ENCODE measurements around the gene DLG2. TPM values are rescaled to one million over a fixed set of nuclear protein-coding genes. Genes with fewer than 3 reads are reported as not detected.

Gene DLG2
- total and polyA plus RNA-seq, 9 of the 15 experiments (the other 6 are each of a cell fraction or from before 2014, with no cell fraction given): 0.52 to 1.6 (median 0.95) TPM

- BruUV-seq (replicated peaks): no TSS peak
- Histone ChIP-seq H2AFZ (ENCODE audit: low read depth, low read length) (no peak overlapping the region), H3K36me3 (ENCODE audit: control insufficient read depth, insufficient read depth, low read length) (no peaks in the 10 kb centered on the region), H3K9me3 (replicated peaks; ENCODE audit: control insufficient read depth, insufficient read depth, low read depth, low read length) (no peaks in the 10 kb centered on the region), H3K79me2 (ENCODE audit: control insufficient read depth, insufficient read depth, low read length) (no peaks in the 10 kb centered on the region), H3K27me3 (ENCODE audit: control insufficient read depth in 2 of 2, insufficient read depth in 2 of 2, low read length in 2 of 2) (no peaks in the 10 kb centered on the region), H3K4me2 (ENCODE audit: insufficient read depth, low read length) (no peak overlapping the region), H3K9me1 (ENCODE audit: control insufficient read depth, insufficient read depth, low read length) (no peaks in the 10 kb centered on the region), H3K4me1 (replicated peaks in 1 of 2; ENCODE audit: control insufficient read depth in 2 of 2, insufficient read depth in 2 of 2, low read length in 2 of 2) (no peaks in the 10 kb centered on the region), H3K27ac (ENCODE audit: extremely low read depth, low read depth, low read length) (no peak overlapping the region), H3K9ac (ENCODE audit: insufficient read depth in 1 of 2, low read depth in 2 of 2, low read length in 2 of 2) (no peak overlapping the region), H3K4me3 (no peak overlapping the region), H4K20me1 (replicated peaks; ENCODE audit: control insufficient read depth, insufficient read depth, low read length) (no peaks in the 10 kb centered on the region)
- POLR2A ChIA-PET: interaction anchor here (0.9 kb wide), 1 partner anchor 16 kb away, joined by 4 read pairs; no protein-coding TSS in a partner anchor
- 0 out of 3 replicates have a peak, but pooled peaks have one; percentile 31 for ATAC-seq
- no peak for TF ChIP-seq SREBF2 (CRISPR knock-in tag; IDR thresholded peaks at IDR 0.05)
- TF ChIP-seq, protein P1, sequence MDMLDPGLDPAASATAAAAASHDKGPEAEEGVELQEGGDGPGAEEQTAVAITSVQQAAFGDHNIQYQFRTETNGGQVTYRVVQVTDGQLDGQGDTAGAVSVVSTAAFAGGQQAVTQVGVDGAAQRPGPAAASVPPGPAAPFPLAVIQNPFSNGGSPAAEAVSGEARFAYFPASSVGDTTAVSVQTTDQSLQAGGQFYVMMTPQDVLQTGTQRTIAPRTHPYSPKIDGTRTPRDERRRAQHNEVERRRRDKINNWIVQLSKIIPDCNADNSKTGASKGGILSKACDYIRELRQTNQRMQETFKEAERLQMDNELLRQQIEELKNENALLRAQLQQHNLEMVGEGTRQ (CRISPR knock-in tag; IDR thresholded peaks at IDR 0.05): no peak
- peak; percentile 33; the same call in 1 of the 2 replicates for TF ChIP-seq RFX1 (IDR thresholded peaks at IDR 0.05)
- TF ChIP-seq CBFA2T2 (conservative IDR thresholded peaks at IDR 0.05): no peak
- TF ChIP-seq EP400 (IDR thresholded peaks at IDR 0.05): no peak
- no peak for TF ChIP-seq TRIM28 (IDR thresholded peaks at IDR 0.05)
- no peak for TF ChIP-seq TAF1 (IDR thresholded peaks at IDR 0.05; ENCODE audit: control insufficient read depth, extremely low read depth, insufficient read depth, low read length, severe bottlenecking)
- TF ChIP-seq ZBTB2 (IDR thresholded peaks at IDR 0.05): no peak
- TF ChIP-seq MTF1 (CRISPR knock-in tag; IDR thresholded peaks at IDR 0.05; ENCODE audit: borderline replicate concordance): no peak
- no peak for DNase-seq (ENCODE audit: extremely low read depth in 1 of 4, low spot score in 3 of 4)
- CTCF ChIA-PET (ENCODE audit: low intra/inter-chr PET ratio): no interaction called here
- FAIRE-seq: no peak
- intact Hi-C loops (cut with micrococcal nuclease): no loop called here
- 0% methylated on average over 5 of the region's 5 CpGs for WGBS (ENCODE audit: insufficient coverage, low coverage, missing lambda C conversion rate)
- in situ Hi-C loops (cut with MboI): no loop called here
Observed at GRCh38 chr11:83612891-83613766, 2014.0 kb downstream of the DLG2 start.

Measured in K562 (cell line).